GM20000 (cell line): Measurements from ENCODE around the gene TMEM115.

Source experiments
- DNase-seq: peaks from one replicate; pipeline ENCODE4 v3.0.0; 2012; ENCODE audit warnings: low spot score
- TF ChIP-seq, protein P1 (sequence below): IDR thresholded peaks from 2 replicates; pipeline ENCODE4 v1.5.1; 2012; ENCODE audit warnings: mild to moderate bottlenecking, control low read depth; ENCODE audit errors: extremely low read depth, missing control alignments

The TMEM115 gene

GRCh38 chr3:50378024-50378423 lies 18.7 kb upstream of the TMEM115 start:
- TF ChIP-seq, protein P1, sequence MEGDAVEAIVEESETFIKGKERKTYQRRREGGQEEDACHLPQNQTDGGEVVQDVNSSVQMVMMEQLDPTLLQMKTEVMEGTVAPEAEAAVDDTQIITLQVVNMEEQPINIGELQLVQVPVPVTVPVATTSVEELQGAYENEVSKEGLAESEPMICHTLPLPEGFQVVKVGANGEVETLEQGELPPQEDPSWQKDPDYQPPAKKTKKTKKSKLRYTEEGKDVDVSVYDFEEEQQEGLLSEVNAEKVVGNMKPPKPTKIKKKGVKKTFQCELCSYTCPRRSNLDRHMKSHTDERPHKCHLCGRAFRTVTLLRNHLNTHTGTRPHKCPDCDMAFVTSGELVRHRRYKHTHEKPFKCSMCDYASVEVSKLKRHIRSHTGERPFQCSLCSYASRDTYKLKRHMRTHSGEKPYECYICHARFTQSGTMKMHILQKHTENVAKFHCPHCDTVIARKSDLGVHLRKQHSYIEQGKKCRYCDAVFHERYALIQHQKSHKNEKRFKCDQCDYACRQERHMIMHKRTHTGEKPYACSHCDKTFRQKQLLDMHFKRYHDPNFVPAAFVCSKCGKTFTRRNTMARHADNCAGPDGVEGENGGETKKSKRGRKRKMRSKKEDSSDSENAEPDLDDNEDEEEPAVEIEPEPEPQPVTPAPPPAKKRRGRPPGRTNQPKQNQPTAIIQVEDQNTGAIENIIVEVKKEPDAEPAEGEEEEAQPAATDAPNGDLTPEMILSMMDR, result no peak
- no peak for DNase-seq

GRCh38 chr3:50375258-50375931 lies 16.1 kb upstream of the TMEM115 start:
- TF ChIP-seq, protein P1, result no peak
- DNase-seq, result no peak

DNA sequence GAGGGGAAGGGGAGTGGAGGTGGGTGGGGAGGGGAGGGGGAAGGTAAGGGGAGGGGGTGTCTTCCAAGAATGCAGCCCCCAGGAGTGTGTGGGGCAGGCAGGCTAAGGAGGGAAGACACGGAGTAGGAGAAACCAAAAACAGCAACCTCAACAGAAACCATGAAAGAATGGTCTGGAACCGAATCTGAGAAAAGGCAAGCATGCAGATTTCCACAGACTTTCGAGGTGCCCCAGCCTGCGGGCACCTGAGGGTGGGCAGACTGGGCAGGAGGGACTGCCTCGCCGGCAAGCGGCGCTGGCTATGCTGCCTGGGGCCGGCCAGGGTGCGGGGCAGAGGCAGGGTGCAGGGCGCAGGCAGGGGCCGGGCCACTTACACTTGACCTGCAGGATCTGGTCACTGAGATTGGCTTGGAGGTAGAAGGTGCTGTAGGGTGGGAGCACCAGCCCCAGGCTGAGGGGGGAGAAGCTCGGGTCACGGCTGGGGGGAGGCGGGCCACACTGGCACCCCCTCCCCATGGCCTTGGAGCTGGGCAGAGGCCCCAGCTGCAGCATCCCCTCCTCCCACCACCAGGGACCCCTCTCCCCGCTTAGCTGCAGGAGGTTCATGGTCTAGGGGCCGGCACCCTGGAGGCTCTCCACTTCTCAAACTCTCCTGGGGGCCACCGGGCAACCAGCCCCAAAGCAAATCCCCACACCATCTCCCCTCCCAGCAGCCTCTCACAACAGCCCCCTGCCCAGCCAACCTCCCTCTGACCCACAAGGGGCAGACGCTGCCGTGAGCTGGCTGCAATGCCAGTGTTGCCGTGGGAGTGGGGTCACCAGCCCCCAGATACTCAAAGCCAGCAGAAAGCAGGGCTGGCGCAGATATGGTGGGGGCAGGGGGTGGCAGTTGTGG lies 15.3 kb upstream of the TMEM115 start:
- DNase-seq, result no peak
- TF ChIP-seq, protein P1, result no peak

DNA sequence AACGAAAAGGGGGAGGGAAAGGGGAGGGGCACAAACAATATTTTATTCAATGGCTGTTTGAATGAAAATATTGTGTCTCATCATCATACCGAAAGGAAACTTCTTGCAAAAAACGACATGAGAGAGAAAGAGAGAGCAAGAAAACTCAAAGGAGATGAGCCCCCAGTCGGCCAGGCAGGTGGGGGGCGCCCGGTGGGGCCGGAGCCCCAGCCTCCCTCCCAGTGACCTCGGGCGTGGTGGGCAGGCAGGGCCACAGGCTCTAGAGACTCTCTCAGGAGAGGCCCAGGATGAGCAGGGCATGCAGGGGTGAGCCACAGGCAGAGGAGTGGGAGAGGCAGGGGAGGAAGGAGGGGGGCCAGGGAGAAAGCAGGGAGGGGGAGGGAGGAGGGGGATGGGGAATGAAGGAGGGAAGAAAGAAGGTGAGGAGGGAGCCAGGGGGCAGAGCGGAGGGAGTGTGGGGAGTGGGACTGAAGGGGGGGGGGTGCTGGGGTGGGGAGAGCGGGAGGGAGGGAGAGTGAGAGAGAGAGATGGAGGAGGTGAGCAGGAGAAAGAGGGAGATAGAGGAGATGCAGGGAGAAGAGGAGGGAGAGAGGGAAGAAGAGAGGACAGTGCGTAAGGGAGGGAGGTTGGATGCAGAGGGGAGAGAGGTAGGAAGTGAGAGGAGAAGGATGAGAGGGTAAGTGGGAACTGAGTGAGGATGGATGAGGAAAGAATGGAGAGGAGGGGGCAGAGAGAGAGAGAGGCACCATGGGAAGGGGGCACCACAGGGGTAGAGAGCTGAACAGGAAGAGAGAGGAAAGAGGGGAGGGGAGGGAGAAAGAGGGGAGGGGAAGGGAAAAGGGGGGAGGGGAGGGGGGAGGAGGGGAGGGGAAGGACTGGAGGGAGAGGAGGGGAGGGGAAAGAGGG lies 14.1 kb upstream of the TMEM115 start:
- TF ChIP-seq, protein P1, result no peak
- no peak for DNase-seq

DNA sequence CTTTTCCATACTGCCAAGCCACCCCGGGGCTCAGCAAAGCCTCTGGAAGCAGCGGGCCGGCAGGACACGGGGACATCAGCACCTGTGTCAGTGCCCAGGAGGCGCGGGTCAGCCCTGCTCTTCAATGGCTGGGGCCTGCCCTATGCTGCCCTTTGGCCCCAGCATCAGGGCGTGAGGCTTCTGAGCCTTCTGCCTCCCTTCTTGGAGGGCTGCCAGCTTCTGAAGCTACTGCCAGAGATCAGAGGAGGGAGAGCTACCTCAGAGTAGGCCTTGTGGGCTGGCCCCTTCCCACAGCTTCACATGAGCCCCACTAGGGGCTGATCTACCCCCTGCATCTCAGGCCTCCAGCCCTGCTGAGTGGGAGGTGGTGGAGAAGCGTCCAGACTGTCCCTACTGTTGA lies 13.0 kb upstream of the TMEM115 start:
- TF ChIP-seq, protein P1, result no peak
- no peak for DNase-seq

DNA sequence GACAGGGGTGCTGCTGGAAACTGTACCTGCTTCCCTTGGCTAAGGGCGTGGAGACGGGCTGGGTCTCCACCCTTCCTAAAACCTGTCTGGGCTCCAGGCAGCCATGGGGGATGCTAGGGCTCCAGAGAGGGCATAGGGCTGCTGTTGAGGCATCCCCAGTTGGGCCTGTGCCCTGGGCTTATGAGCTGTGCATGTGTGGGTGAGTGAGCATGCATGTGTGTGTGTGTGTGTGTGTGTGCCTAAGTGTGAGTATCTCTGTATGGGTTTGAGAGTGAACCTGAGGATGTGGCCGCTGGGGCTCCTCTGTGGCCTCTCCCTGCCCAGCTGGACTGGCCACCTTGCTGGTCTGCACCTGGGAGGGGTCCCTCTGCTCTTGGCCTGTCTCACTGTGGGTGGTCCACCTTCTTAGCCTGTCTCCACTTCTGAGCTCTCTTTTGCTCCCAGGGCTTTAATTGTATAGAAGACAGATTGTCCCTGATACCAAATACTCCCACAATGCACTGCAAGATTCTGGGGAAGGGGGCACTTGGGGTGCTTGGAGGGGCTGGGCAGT lies 11.9 kb upstream of the TMEM115 start:
- DNase-seq, result no peak
- TF ChIP-seq, protein P1, result no peak
